Activated CD4-positive, CD25-positive, alpha-beta regulatory T cell treated with anti-CD3 and anti-CD28 coated beads, Interleukin-2, amount 50 U/mL, for 16 hours (primary cell): ENCODE measurements around the gene IQCE.

ENCODE experiments used
- DNase-seq: peaks from one replicate; pipeline ENCODE4 v3.0.0-alpha.2; 2020; ENCODE audit warnings: low read depth, low spot score

IQCE gene

GRCh38 chr7:2662273-2663120 lies 103.7 kb downstream of the IQCE start:
- no peak for DNase-seq

DNA sequence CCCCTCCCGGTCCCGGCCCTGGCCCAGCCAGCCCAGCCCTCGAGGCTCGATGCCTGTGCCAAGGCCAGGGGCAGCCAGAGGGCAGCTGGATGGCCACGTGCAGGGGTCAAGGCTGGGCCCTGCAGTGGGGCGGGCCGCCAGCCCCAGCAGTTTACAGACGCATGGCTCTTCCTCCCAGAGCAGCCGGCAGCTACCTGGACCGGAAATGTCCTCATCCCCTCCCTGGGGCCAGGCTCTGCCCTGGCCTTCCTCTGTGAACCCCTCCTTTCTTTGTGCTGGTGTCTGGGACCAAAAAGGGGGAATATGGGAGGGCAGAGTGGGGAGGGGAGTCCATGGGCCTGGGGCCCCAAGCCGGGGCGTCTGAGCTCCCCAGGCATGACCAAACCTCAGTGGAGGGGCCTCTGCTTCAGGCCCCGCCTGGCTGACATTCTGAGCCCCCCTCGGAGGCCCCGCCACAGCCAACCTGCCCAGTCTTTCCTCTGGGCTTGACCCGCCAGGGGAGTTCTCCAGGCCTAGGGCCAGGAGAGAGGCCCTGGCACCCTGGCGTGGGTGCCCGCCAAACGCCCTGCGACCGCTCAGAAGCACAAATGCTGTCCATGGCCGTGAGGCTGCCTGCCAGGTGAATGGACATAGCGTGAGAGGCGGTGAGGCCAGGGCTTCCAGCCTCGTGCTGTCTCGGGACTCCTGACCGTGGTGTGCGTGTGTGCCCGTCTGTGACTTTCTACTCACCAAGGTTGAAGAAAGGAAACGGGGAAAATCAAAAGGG lies 104.5 kb downstream of the IQCE start:
- DNase-seq = no peak

DNA sequence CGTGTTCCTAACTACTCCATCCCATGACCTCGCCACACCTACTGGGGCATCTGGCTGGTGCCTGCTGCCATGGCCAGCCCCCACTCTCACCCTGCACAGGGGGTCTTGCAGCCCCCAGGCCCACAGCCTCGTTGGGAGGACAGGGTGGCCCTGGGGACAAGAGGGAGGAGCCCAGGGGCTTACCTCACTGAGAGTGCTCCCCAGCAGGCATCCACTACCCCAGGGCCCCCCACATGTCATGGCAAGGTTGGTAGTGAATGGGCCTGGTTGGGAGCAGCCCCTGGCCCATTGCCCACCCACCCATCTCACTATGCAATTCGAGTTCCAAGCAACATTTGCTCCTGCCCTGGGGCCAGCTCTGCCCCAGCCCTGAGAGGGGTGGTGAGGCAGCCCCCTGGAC lies 105.2 kb downstream of the IQCE start:
- no peak for DNase-seq
